Lower lobe of right lung (tissue), 2 donors: ENCODE results near the gene MYF5. TPM values are rescaled to one million over a fixed set of nuclear protein-coding genes. Genes with fewer than 3 reads are reported as not detected.

Experiments used
- ATAC-seq, 2 donors: fragments of 200-7000 bp; cut with Tn5 transposase; one replicate each; pipeline ENCODE4 v1.9.1; 2020 to 2022; ENCODE audit warnings: mild to moderate bottlenecking in 2 of 2, moderate library complexity in 2 of 2
- DNase-seq: peaks from one replicate; pipeline ENCODE4 v3.0.0-alpha.2; 2020
- H3K27ac ChIP-seq: fragments of 200-600 bp; one replicate; pipeline ENCODE4 v1.8.0; 2022
- H3K27me3 ChIP-seq: fragments of 200-600 bp; one replicate; pipeline ENCODE4 v1.8.0; 2022; ENCODE audit warnings: low read depth
- H3K36me3 ChIP-seq: fragments of 200-600 bp; one replicate; pipeline ENCODE4 v1.8.0; 2022; ENCODE audit warnings: mild to moderate bottlenecking
- H3K4me1 ChIP-seq: fragments of 200-600 bp; one replicate; pipeline ENCODE4 v1.8.0; 2022
- H3K4me3 ChIP-seq: fragments of 200-600 bp; one replicate; pipeline ENCODE4 v1.8.0; 2022; ENCODE audit warnings: mild to moderate bottlenecking
- H3K9me3 ChIP-seq: fragments of 200-600 bp; one replicate; pipeline ENCODE4 v1.8.0; 2022
- intact Hi-C: fragments of 100-400 bp; cut with DNase I; formaldehyde crosslinking; loops from one replicate; pipeline ENCODE4 v1.11.0; 2022
- total RNA-seq: library from RNA; stranded (reverse); fragmentation: NEBNext Ultra II Directional; extraction: Animal tissue kit (Norgen Biotek cat#: 25700); gene quantifications from one replicate; pipeline ENCODE4 v1.2.1, GENCODE V29; 2021
- TF ChIP-seq, protein P1 (sequence below): fragments of 200-600 bp; IDR thresholded peaks from one replicate; pipeline ENCODE4 v1.8.0; 2022; ENCODE audit warnings: antibody characterized with exemption, mild to moderate bottlenecking
- donor health status: DM: no; HTN: yes; CAD: no; lungs with severe emphysema.

MYF5 gene
- total RNA-seq, 1 donor from 2014 or later: not detected

GRCh38 chr12:80679346-80680131, 37.2 kb upstream of the MYF5 start:
- Histone ChIP-seq H3K4me1 (no peaks in the 10 kb centered on the region), H3K27me3 (no peaks in the 10 kb centered on the region), H3K27ac (no peak overlapping the region), H3K36me3 (no peaks in the 10 kb centered on the region), H3K9me3 (no peaks in the 10 kb centered on the region), H3K4me3 (no peak overlapping the region)
- intact Hi-C loops: no loop called here
- ATAC-seq (no peak), DNase-seq (no peak)
- TF ChIP-seq, protein P1, sequence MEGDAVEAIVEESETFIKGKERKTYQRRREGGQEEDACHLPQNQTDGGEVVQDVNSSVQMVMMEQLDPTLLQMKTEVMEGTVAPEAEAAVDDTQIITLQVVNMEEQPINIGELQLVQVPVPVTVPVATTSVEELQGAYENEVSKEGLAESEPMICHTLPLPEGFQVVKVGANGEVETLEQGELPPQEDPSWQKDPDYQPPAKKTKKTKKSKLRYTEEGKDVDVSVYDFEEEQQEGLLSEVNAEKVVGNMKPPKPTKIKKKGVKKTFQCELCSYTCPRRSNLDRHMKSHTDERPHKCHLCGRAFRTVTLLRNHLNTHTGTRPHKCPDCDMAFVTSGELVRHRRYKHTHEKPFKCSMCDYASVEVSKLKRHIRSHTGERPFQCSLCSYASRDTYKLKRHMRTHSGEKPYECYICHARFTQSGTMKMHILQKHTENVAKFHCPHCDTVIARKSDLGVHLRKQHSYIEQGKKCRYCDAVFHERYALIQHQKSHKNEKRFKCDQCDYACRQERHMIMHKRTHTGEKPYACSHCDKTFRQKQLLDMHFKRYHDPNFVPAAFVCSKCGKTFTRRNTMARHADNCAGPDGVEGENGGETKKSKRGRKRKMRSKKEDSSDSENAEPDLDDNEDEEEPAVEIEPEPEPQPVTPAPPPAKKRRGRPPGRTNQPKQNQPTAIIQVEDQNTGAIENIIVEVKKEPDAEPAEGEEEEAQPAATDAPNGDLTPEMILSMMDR: no peak

DNA sequence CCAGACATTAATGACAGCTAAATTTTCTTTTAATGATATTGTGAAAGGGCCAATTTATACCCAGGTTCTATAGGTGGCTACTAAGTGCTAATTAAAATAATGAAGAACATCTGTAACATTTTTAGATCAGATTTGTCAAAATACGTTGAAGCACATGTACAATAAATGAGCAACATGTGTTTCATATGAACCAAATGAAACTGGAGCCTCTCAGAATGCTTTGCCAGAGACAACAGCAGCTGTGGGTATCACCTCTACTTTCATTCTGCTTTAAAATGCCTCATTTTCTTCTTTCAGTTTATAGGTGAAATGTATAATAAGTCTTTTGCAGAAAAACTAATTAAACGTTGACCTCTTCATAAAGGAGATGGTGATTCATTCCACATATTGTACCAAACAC, 35.4 kb upstream of the MYF5 start:
- DNase-seq (no peak), ATAC-seq (no peak)
- intact Hi-C loops: no loop called here
- Histone ChIP-seq H3K27me3 (no peaks in the 10 kb centered on the region), H3K4me1 (no peaks in the 10 kb centered on the region), H3K9me3 (no peaks in the 10 kb centered on the region), H3K27ac (no peak overlapping the region), H3K4me3 (no peak overlapping the region), H3K36me3 (no peaks in the 10 kb centered on the region)
- TF ChIP-seq, protein P1: no peak

DNA sequence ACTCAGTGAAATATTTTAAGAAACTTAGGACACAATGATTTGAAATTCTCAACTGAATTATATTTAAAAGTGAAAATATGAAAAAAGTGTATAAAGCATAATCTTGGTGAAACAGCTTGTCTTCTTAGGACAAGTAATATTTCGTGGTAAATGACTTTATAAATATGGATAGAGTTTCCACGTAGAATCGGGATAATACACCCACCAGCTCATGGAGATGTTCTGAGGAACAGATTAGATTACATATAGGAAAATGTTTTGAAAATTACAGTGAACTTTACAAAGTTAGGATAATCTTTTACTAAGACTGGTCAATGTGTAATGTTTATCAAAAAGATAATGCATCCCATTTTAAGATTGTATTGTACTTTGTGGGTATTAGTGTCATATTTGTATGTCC, 34.9 kb upstream of the MYF5 start:
- Histone ChIP-seq H3K9me3 (no peaks in the 10 kb centered on the region), H3K27me3 (no peaks in the 10 kb centered on the region), H3K4me3 (no peak overlapping the region), H3K27ac (no peak overlapping the region), H3K4me1 (no peaks in the 10 kb centered on the region), H3K36me3 (no peaks in the 10 kb centered on the region)
- DNase-seq: no peak
- ATAC-seq: no peak
- TF ChIP-seq, protein P1: no peak
- intact Hi-C loops: no loop called here

DNA sequence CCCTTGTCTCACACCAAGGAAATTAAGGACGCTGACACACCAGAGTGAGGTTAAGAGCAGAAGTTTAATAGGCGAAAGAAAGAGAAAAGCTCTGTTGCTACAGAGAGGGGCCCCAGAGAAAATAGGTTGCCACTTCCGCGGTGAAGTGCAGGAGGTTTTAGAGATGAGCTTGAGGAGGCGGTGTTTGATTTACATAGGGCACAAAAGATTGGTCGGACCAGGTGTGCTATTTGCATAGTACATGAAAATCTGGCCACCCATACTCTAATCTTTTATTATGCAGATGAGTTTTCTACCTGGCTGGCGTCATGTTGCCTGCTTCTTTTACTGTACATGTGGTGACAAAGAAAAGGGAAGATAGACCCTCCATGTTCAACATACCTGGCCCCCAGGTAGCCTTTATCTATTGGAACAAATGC, 32.6 kb upstream of the MYF5 start:
- intact Hi-C loops: no loop called here
- H3K4me1 ChIP-seq: no peaks in the 10 kb centered on the region
- H3K27me3 ChIP-seq: no peaks in the 10 kb centered on the region
- DNase-seq (no peak), ATAC-seq (no peak)
- no peak overlapping the region for H3K4me3 ChIP-seq
- H3K36me3 ChIP-seq: no peaks in the 10 kb centered on the region
- no peak overlapping the region for H3K27ac ChIP-seq
- H3K9me3 ChIP-seq: no peaks in the 10 kb centered on the region
- TF ChIP-seq, protein P1: no peak

- ATAC-seq (no peak), DNase-seq (no peak)
- intact Hi-C loops: no loop called here
These were observed 26.6 kb upstream of the MYF5 start for GRCh38 chr12:80690090-80690489.

More at GRCh38 chr12:80690090-80690489, 26.6 kb upstream of the MYF5 start:
- Histone ChIP-seq H3K9me3 (no peaks in the 10 kb centered on the region), H3K36me3 (no peaks in the 10 kb centered on the region), H3K27me3 (no peaks in the 10 kb centered on the region), H3K4me3 (no peak overlapping the region), H3K4me1 (no peaks in the 10 kb centered on the region), H3K27ac (no peak overlapping the region)
- TF ChIP-seq, protein P1: no peak
